ENCODE results near the gene TNPO1.
"Not testable (repeated sequence)": the region's sequence is repeated elsewhere in the genome, so short reads cannot be mapped to it uniquely, and the experiment has no call there.

Gene TNPO1

DNA sequence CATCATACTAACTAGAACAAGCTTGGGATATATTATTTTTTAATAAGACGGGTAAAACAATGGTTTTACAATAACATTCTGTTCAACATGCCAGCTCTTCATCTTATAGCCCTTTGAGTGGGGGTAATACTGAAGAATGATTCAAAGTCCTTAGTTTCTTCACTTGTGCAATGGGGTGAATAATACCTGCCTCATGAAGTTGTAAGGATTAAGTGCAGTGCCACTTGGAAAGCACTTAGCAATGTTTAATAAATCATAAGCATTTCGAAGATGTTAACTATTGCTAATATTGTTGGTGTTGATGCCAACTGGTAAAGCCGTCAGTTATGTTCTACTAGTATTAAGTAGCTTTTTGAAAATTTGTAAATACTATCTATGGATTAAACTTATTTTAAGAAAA, 38.0 kb downstream of the TNPO1 start:
- no peak for DNase-seq (ENCODE audit: low read depth)

GRCh38 chr5:72855821-72856220, 39.4 kb downstream of the TNPO1 start:
- DNase-seq (ENCODE audit: low read depth), result no peak

GRCh38 chr5:72857396-72857795, 40.9 kb downstream of the TNPO1 start:
- no peak for DNase-seq (ENCODE audit: low read depth)

DNA sequence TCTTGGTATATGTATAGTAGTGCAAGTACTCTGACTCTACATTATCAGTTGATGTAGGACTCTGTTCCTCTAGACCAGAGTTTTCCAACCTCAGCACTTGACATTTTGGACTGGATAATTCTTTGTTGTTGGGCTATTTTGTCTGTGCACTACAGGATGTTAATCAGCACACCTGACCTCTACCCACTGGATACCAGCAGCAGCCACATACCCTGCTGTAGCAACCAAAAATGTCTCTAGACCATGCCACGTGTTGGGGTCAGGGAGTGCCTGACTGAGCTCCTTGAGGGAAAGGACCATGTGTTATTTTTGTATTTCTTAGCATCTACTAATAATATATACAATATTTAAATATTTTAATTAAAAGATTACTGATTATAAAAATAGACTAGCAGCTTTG, 42.7 kb downstream of the TNPO1 start:
- DNase-seq (ENCODE audit: low read depth), result no peak

- no peak for DNase-seq (ENCODE audit: low read depth)
These were observed 44.0 kb downstream of the TNPO1 start for GRCh38 chr5:72860499-72860898.

DNA sequence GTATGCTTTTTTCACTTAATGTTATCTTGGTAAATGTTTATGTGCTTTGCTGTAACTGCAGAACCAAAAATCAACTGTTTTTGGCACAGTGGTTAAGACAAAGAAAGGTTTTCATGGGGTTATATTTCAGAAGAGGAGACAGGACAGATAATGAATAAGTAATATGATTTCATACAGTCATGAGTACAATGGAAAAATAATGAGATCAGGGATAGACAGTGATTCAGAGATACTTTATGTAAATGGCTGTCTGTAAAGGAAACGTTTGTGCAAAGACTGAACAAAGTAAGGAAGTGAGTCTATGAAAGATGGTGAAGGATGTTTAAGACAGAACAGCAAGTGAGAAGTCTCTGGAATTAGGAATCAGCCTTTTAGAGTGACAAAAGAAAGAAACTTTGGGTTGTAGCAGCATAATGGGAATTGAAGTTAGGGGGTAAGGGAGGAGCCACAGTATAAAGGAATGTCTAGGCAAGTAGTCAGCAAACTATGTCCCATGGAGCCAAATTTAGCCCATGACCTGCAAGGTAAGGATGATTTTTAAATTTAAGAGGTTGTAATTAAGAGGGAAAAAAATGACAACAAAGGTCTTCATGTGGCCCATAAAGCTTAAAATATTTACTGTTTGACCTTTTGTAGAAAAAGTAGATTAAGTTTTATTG, 55.0 kb downstream of the TNPO1 start:
- DNase-seq (ENCODE audit: low read depth), result no peak

DNA sequence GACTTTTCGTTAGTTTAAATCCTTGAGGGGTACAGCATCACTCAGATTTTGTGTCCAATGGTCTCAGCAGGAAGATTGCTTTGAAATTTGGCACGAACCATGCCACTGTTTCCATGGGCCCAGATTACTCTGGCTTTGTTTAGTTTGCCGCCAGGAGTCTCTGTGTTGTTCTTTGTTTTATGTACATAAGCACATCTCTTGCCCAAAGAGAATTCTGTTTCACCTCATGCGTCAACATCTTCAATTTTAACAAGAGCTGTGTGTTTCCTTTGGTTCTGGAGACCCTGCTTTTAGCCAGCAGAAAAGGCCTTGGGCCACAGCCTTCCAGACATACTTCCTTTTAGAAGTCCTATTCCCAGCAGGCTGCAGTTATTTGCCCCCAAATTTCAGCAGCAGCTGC, 62.4 kb downstream of the TNPO1 start:
- no peak for DNase-seq (ENCODE audit: low read depth)

GRCh38 chr5:72882989-72883388, 66.5 kb downstream of the TNPO1 start:
- DNase-seq (ENCODE audit: low read depth), result no peak

DNA sequence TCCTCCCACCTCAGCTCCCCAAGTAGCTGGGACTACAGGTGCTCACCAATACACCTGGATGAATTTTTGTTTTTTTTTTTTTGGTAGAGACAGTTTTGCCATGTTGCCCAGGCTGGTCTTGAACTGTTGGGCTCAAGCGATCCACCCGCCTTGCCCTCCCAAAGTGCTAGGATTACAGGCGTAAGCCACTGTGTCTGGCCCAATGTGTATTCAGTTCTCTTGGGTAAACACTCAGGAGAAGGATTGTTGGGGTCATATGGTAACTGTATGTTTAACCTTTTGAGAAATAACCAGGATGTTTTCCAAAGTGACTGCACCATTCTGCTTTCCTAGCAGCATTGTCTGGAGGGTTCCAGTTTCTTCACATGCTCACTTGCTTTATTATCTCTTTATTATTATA, 67.4 kb downstream of the TNPO1 start:
- DNase-seq (ENCODE audit: low read depth), result no peak

- no peak for DNase-seq (ENCODE audit: low read depth)
These were observed 68.4 kb downstream of the TNPO1 start for GRCh38 chr5:72884892-72885291.

GRCh38 chr5:72885824-72886223, 69.4 kb downstream of the TNPO1 start:
- DNase-seq (ENCODE audit: low read depth), result no peak

DNA sequence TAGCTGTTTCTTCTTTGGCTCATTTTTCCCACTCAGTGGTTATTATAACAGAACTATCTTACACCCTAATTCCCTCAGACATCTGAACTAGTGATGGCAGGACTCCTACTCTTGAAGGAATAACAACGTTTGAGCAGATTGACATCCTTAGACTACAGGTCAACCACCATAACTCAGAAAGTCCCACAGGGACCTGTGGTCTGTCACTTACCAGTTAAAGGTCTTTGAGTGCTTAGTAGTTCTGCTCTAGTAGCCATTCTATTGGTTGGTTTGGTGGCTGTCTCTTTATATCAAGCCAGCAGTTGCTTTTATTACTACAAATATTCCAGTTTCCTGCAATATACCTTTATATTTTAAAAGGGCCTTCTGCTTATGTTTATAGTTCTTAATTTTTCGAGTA, 72.1 kb downstream of the TNPO1 start:
- no peak for DNase-seq (ENCODE audit: low read depth)

- DNase-seq (ENCODE audit: low read depth), result no peak
These were observed 72.9 kb downstream of the TNPO1 start for GRCh38 chr5:72889324-72889723.

DNA sequence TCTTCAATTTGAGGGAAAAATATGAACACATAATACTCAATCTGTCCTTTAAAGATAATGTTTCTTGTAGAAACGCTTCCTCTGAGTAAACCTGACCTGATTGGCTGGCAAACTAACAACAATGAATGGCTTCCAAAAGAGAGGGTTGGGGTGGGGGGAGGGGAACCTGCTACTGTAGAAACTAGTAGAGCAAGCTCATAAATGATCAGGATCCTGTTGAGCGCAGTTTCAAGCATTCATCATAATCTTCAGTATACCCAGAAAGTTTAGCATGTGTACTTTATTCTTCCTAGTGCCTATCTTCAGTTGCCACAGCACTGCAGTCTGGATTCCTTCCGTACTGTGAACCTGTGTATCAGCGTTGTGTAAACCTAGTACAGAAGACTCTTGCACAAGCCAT, 76.4 kb downstream of the TNPO1 start:
- no peak for DNase-seq (ENCODE audit: low read depth)

GRCh38 chr5:72895758-72896157, 79.3 kb downstream of the TNPO1 start:
- DNase-seq (ENCODE audit: low read depth), result no peak

DNA sequence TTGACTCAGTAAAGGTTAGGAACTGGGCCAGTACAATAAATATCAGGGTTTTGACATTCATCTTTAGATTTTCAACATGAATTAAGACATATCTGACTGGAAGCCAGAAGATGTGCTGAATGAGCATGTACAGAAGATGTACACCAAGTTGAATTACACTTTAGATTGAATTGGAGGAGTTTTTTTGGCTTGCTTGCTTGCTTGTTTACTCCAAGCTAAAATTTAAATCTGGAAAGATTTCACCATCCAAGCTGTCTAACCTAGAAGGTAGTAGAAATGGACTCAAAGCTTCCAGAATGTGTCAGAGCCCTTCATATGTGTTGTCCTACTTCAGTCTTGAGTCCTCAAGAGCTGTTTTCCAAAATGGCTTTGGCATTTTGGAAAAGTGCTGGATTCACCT, 90.3 kb downstream of the TNPO1 start:
- DNase-seq (ENCODE audit: low read depth), result no peak

- DNase-seq (ENCODE audit: low read depth), result no peak
These were observed 92.2 kb downstream of the TNPO1 start for GRCh38 chr5:72908664-72909063.

DNA sequence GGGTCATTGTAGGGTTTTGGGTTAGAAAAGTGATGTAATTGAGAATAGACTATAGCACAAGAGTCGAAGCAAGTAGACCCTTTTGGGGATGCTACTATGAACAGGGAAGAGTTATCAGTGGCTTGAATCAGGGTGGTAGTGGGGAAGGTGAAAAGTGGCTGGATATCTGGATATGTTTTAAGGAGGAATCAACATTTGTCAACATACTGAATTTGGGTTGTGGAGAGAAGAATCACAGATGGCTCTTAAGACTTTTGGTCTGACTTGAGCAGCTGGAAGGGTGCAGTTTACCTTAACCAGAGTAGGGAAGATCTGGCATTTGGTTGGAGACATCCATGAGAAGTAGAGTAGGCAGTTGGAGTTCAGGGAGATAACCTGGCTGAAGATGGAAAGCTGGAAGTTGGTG, 100.9 kb downstream of the TNPO1 start:
- no peak for DNase-seq (ENCODE audit: low read depth)

- no peak for DNase-seq (ENCODE audit: low read depth)
These were observed 104.4 kb downstream of the TNPO1 start for GRCh38 chr5:72920690-72921502.

DNA sequence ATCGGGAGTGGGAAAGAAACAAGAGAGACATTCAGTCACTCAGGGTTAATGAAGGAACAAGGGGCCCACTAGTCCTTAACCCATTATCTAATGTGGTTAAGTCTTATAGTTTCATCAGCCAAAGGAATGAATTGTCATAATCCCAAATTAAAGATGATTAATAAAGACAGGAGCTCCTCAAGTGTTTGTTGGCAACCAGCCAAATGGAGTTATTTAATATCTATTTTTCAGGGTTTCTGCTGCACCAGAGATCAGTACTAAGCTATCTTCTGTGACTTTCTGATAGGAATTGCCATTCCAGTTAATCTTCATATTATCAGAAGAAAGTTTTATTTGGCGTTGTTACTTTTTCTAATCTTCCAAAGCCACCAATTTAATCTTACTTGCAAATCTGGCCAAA, 105.4 kb downstream of the TNPO1 start:
- no peak for DNase-seq (ENCODE audit: low read depth)

DNA sequence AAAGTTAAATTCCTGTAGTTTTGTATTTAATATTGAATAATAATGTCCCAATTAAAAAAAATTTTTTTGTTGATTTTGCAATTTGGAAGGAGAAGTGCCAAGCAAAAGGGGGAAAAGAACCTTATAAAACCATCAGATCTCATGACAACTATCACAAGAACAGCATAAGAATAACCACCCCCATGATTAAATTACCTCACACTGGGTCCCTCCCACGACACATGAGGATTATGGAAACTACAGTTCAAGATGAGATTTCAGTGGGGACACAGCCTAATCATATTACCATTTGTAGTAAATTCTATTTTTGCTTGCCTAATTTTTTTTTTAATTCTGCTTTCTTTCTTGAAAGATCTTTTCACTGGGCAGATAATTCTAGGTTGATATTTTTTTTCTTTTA, 106.0 kb downstream of the TNPO1 start:
- DNase-seq (ENCODE audit: low read depth), result no peak

- DNase-seq (ENCODE audit: low read depth), result no peak
These were observed 109.0 kb downstream of the TNPO1 start for GRCh38 chr5:72925336-72926010.

DNA sequence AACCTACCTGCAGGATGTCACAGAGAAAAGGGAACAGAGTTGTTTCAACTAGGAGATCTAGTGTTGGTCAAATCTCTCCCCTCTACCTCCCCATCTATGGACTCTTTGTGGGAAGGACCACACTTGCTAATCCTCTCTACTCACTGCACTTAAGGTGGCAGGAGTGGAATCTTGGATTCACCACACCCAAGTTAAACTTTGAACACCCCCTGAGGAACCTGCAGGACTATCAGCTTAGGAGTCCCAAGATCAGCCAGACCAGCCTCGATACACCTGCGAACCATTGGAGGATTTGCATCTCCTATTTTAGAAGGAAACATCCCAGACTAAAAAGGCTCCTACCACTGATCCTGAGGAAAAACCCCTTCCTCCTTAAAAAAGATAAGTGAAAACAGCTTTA, 116.2 kb downstream of the TNPO1 start:
- DNase-seq (ENCODE audit: low read depth), result not testable (repeated sequence)
